NCI-H2227 treated with DMSO at 0.1 percent for 48 hours (cell line): ENCODE measurements around the gene USP54.

Experiments used
- DNase-seq: peaks from one replicate; lab custom pipeline; 2025; lab: John Stamatoyannopoulos, UW

USP54 gene

DNA sequence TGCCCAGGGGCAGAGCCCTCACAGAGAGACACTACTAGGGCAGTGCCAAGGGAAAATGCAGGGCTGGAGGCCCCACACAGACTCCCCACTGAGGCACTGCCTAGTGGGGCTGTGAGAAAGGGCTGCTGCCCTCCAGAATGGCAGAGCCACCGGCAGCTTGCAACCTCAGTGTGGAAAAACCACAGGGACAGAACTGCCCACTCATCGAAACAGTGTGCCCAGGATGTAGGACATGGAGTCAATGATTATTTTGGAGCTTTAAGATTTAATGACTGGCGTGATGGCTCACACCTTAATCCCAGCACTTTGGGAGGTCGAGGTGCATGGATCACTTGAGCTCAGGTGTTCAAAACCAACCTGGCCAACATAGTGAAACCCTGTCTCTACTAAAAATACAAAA, 130.2 kb downstream of the USP54 start:
- DNase-seq, result no peak

DNA sequence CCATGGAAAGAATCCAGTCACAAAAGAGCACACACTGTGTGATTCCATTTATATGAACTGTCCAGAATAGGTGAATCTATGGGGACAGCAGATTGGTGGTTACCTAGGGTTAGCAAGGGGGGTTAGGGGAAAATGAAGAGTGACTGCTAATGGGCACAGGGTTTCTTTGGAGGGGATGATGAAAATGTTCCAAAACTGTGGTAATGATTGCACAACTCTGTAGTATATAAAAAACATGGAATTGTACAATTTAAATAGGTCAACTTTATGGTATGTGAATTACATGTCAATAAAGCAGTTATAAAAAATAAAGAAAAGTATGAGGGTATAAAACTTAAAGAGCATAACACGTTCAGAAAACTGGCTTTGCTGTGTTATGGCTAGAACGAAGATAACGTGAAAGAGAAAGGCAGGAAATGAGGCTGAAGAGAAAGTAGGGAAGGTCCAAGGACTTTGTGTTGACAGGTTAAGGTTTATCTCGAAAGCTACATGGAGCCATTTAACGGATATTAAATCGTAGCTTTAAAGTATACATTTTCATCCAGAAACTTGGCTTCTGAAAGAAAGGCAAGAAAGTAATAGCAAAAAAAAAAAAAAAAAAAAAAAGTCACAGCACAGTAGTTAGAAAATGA, 131.3 kb downstream of the USP54 start:
- no peak for DNase-seq

DNA sequence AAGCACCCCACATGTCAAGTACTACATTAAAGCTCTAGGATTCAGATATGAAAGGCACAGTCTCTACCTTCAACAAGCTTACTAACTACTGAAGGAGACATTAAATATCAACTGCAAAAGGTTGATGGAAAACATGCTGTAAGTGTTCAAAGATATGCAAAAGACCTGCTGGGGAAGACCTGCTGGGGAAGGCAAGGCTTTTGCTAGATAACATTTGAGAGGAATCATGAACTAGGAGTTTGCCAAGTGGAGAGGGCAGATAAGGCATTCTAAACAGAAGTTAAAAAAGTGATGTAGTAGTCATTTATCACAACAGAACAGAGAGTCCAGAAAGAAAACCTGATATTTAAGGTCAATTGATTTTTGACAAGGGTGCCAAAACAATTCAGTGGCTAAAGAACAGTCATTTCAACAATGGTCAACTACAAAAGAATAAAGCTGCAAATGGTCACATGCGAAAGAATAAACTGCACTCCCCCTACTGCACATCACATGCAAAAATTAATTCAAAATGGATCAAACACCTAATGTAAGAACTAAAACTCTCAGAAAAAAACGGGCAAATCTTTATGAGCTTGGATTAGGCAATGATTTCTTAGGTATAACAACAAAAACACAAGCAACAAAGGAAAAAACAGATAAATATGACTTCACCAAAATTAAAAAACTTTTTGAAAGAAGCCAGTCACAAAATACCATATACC, 134.8 kb downstream of the USP54 start:
- DNase-seq, result no peak

DNA sequence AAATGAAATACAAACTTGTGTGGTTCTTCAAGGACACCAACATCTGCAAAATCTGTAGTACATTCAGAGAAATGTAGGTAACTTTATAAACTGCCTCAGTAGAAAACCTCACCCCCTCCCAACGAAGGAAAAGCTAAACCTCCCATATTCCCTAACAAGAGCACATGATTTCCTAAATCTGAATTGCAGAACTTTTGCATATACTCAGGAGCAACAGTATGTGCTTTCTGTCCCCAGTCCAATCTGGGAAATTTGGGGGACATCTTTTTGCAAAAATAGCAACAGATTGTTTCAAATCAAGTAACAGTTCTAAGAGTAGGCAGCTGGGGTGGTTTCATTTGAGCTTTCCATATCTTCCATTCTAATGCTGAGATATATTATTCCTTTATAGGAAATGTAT, 142.0 kb downstream of the USP54 start:
- DNase-seq, result no peak

GRCh38 chr10:73448384-73448783, 142.8 kb downstream of the USP54 start:
- DNase-seq, result no peak
